Raji (cell line): Measurements from ENCODE around the gene PRKAR1B.

ENCODE experiments used
- POLR2A ChIP-seq: IDR thresholded peaks from 2 replicates; pipeline ENCODE4 v1.6.1; 2011; ENCODE audit warnings: low read depth, low read length, control low read depth; ENCODE audit not compliant: insufficient read depth

The PRKAR1B gene

GRCh38 chr7:502296-502695 is 224.8 kb downstream of the PRKAR1B start:
- no peak for TF ChIP-seq POLR2A

GRCh38 chr7:501526-501925 is 225.6 kb downstream of the PRKAR1B start:
- no peak for TF ChIP-seq POLR2A

- no peak for TF ChIP-seq POLR2A
Measured at GRCh38 chr7:500521-501420, 226.3 kb downstream of the PRKAR1B start.

- TF ChIP-seq POLR2A: no peak
Measured at GRCh38 chr7:499853-500485, 227.1 kb downstream of the PRKAR1B start.
